NCI-H345 (cell line): ENCODE data around the gene CYREN.

Experiments
- DNase-seq: peaks from one replicate; lab custom pipeline; 2025; lab: John Stamatoyannopoulos, UW

Gene CYREN

DNA sequence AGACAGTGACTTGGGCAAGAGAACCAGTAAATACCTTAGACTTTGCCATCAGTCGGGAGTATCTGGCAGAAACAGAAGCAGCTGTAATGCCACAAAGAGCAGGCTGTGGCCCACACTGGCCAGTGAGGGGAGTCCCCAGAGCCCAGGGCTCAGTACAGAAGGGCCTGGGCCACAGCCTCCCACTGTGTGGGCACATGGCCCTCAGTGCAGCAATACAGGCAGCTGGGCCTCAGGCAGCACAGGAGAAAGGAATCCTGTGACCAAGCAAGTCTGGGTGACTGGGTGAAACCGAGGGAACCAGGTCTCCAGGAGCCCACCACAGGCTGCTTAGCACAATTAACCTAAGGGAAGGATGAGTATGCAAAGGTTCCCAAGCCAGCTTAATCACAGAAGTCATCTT is 26.8 kb upstream of the CYREN start:
- no peak for DNase-seq

DNA sequence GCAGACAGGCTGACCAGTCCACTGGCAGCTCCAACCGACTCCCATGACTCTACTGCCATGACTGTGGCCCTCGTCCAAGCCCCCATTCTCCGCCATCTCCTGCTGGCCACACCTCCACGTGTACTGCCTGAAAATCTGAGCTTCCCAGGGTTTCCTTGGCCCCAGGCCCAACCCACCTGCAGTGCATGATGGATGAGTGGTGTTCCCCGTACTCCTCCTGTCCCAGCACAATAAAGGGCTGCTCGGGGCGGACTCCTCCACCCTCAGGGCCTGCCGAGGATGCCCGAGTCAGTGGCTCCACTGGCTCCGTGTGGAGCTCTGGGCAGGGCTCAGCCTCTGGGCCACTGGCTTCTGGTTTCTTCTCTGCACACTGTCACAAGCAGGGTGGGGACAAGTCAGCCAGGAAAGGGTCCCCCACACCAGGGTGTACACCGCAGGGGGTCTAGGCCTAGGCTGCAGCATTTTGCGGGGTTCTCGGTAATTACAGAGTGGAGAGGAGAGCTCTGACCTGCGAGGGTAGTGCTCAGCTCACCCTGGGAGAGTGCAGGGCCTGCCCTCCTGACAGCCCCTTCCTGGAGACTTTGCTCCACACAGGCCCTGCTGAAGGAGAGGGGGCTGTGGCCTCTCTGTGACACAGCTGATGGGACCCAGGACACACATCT is 25.6 kb upstream of the CYREN start:
- no peak for DNase-seq

DNA sequence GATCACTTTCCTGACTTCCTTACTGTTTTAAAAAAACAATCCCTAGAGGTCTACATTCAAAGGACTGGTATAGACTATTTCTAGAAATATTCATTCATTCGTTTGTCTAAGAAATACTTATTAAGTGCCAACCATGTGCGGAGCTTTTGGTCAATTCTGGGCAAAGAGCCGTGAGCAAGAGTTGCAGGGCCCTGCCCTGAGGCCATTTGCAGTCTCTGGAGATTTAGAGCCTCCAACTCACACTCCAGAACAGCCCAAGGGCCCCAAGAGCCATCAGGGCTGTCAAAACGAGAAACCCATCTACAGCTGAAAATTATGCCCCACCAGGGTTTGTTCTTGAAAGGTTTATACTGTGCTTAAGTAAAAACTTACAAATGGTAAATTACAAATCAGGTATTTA is 24.6 kb upstream of the CYREN start:
- no peak for DNase-seq

DNA sequence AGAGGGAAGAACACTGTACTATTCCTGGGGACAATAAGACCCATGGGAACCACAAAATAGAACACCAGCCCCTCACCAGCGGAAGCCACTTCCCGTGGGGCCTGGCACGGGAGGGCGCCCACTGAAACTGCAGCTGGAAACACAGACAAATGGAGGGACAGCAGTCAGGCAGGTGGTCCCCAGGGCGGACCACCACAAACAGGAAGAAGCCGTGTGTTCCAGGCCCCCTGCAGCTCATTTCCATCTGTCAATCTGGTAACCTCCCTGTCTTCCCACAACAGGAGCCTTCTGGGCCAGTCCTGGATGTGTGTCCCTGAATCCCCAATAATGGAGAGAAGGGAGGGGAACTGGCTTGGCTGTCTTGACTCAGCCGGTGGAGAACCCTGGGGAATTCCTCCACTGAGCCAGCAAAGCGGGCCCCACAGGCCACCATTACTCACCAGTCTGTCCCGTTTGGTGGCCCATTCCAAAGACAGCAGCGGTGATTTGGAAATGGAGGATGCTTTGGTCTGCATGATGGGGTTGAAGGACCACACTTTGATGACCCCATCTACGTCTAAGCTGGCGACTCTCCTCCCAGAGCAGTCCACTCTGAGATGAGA is 24.1 kb upstream of the CYREN start:
- no peak for DNase-seq

DNA sequence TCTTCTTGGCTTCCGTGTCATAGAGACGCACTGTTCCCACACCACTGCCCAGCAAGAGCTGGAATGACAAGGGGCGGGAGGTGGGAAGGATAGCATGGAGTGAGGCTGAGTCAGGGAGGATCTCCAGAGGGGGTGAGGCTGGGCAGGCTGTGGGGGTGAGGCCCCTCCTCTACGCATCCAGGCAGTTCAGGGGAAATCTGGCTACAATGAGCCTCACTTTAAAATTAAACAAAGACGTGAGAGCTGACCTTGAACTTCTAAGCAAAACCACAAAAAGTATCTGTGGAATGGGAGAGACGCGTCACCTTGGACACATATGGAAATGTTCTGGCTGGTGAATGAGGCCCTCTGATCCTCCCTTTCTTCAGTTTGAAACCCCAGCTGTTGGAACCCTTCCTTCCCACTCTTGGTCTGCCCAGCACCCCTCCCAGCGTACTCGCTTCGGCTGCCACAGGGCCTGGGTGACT is 23.1 kb upstream of the CYREN start:
- DNase-seq, result no peak

DNA sequence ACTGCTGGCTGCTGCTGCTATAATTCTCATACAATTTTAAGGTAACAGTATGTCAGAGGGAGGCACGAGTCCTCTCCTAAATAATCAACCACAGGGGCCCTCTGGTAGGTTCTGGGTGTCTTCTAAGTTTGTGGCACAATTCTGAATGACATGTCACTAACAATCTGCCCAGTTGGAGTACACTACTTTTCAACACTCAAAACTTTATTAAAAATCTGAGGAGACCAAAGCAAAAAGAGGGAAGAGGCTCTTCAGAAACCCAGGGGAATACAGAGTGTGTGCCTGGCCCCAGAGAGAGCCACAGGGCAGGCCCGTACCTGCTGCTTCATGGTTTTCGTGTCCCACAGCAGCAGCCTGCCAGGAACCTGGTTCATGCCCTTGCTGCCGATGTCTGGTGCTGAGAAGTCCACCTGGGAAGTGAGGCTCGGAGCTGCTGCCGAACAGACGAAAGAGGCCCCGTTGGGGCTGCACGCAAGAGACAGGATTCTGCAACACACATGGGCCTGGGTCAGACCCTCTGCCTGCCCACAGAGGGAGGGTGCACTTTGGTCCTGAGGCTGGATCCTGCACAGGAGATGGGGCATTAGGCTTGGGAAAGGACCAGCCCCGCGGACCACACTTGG is 22.5 kb upstream of the CYREN start:
- no peak for DNase-seq

DNA sequence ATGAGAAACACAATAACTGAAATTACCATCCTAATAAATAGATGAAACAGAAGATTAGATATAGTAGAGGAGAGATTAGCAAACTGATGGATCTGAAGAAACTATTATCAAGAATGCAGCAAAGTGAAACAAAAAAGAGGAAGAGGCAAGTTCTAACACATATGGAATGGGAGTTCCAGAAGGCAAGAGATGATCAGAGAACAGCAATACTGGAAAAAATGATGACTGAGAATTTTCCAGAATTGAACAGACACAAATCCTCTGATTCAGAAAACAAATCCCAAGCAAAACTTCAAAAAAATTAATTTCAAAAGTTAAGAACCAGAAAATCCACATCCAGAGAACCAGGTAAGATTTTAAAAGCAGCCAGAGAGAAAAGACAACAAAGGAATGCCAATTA is 20.2 kb upstream of the CYREN start:
- DNase-seq, result no peak

DNA sequence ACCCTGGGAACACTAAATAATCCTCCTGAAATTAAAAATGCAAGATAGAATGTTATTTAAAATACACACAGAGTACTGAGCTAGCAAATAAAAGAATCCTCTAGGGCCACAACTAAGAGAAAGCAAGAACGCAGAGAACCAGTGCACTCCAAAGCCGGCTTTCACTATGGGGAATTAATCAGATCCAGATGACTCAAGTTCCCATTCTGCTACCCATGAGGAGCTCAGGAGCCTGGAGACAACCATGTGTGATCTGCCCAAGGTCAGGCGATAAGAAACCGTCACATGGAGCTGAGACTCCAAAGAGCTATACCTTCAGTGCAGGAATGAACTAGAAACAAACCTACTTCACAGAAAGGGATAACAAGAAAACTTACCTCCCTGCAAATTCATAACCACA is 19.5 kb upstream of the CYREN start:
- no peak for DNase-seq

DNA sequence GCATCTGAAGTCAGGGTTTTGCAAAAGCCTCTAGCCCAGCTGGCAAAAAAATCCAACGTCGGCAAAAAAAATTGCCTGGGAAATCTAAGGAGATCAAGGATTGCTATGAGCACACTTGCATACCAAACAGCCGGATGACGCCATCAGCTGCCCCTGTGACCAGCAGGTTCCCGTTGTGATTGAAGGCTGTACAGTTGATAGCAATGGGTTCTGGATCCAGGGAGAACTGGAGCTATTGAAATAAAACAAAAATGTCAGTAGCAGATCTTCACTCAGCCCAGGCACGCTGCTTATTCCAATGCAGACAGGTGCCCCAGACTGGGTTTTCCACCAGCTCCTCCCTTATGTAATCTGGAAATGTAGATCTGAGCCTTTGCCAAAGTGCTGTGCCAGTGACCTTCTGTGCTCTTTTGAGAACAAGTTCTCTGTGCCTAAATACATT is 18.7 kb upstream of the CYREN start:
- DNase-seq, result no peak

DNA sequence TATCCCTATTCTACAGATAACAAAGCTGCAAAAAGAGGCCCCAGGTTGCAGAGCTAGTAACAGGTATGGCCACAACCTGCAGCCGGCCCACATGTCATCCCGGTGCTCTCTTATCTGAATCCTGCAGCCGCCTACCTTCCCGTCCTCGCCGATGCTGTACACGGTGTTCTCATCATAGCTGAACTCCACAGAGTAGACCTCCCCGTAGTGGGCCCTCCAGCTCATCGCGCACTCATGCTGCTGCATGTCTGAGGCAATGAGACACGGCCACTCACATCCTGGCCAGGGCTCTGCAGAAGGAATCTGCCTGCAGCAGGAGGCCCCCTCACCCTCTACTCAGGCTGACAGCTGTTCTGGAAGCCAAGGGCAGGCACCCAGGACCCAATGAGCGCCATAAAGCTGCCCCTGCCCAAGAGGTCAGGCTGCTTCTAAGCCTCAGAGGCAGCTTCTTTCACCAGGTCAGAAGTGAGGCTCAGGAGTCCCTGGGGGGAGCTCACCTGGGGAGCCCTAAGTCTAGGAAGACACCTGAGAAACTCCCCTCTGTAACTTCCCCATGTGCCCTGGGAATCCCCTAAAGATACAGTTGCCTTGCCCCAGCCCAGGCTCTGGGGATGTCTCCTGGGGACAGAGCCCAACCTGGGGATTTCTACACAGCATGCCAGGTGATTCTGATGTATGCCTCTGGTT is 17.9 kb upstream of the CYREN start:
- DNase-seq, result no peak

DNA sequence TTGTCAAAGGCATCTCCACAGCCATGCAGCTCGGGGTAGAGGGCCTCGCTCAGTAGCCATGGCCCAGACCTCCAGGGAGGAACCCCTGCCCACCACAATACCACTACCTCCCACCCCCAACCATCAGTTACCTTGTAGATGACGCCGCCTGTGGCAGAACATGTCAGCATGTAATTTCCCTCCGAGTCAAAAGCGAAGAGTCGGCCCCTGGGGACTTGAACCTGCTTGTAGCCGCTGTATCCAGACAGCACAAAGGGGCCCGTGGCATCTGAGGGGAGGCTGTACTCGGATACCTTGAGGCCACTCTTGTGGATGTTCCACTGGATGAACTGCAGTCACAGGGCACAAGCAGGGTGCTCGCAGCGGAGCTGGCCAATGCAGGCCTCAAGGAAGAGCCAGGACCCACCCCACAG is 16.3 kb upstream of the CYREN start:
- no peak for DNase-seq

DNA sequence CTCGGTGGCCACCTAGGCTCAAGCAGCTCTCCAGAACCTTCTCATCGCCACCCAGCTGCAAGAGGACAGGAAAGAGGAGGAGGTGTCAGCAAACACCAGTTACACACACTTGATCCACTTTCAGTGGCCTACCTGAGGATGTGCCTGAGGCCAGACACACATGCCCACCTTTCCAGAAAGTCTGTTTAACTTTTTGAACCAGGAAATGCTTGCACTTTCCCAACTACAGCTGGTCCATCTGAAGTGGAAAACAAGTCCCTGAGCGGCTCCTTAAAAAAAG is 15.7 kb upstream of the CYREN start:
- no peak for DNase-seq

DNA sequence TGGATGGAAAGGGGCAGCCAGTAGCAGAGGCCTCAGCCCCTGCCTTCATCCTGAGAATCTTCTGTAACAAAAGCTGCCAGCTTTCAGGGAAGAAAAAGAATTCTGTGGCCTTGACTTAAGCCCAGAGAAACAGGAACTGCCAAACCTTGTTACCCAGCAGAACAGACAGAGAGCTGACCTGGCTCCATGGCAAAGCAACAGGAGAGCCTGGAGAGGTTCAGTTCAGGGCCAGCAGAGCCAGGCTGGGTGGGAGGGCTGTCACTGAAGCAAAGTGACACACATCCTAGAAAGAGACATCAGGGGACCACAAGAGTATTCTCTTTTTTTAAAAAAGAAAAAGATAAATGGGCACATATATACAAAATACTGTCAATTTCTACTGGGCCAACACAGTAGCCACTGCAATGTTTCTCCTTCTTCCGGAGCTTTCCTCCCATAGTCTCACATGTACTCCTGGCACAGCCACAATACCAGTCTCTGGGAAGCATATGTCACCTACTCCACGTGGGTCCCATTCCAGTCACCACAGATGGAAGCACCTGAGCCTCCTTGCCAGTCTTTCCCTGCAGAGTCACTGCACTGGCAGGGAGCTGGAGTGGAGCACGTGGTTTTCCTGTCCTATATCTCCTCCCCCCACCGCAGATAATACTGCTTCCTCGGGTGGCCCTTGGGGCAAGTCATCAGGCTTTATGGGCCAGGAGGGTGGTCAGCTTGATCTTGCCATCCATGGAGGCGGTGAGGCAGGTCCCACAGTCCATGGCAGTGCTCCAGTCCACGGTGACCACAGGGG is 15.2 kb upstream of the CYREN start:
- no peak for DNase-seq

DNA sequence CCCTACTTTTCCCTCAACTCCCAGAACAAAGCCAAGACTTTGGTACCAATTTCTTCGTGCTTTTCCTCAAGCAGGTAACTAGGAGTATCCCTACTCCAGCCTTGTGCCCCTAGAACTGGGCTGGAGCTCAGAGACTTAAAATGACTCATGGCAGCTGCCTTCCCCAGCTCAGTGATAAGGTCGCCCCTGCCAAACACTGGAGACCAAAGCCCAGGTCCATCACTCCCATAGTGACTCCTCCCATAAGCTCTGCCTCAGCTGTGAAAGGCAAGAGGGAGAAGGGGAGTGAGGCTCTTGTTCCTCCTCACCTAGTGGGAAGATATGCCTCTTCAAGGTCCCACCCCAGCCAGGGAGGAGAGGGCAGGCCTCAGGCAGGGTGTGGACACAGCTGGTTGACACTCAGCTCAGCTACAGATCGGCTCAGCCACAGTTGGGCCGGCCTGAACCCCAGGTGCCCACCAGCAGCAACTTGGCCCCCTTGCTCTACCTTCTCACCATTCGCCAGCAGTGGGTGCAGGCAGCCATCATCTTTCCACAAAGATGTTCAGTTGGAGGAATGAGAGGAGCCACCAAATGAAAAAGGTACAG is 13.8 kb upstream of the CYREN start:
- no peak for DNase-seq

DNA sequence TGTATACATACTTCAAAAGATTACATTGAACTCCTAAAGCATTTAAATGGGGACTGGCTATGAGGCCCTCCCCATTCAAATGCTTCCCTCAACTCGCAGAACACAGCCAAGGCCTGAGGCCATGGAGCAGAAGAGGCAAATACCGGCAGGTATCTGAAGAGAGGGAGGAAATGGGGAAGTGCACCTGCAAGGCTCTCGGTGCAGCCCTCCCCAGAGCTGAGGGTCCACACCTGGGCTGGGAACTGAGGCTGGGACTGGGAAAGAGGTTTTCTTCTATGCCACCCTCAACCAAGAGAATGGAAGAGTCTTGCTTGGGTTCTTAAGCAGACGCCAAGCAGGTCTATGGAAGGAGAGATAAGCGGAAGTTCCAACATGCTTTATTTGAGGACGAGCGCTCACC is 13.0 kb upstream of the CYREN start:
- DNase-seq, result no peak

DNA sequence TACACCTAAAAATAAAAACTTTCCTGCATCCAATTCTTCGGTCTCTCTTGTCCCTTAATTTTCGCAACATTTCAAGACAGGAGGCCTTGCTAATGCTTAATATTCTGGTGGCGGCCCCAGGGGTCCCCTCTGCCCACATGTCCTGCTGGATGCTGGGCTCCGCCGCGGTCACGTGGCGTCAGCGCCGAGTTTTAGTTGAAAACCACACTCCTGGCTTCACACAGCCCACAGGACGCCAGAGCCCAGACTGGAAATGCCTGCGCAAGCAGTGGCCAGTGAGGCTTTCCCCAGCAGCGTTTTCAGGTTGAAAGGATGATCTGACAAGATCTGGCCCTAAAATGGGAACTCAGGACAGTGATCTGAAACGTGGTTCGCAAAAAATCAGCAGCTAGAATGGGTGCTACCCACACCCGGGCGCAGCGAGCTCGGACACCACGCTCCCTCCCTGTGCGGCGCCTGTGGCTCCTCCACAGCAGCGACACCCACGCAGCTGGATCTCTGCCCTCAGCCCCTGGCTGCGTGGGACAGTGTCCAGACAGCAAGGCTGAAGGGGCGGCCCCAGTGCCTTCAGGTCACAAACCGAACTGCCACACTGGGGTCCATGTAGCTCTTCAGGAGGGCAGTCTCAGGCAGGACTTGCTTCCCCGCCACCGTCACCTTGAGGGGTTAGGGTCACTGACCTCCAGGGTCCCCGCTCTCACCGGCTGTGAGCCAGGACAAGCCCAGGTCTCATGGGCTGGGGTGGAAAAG is 11.6 kb upstream of the CYREN start:
- no peak for DNase-seq

DNA sequence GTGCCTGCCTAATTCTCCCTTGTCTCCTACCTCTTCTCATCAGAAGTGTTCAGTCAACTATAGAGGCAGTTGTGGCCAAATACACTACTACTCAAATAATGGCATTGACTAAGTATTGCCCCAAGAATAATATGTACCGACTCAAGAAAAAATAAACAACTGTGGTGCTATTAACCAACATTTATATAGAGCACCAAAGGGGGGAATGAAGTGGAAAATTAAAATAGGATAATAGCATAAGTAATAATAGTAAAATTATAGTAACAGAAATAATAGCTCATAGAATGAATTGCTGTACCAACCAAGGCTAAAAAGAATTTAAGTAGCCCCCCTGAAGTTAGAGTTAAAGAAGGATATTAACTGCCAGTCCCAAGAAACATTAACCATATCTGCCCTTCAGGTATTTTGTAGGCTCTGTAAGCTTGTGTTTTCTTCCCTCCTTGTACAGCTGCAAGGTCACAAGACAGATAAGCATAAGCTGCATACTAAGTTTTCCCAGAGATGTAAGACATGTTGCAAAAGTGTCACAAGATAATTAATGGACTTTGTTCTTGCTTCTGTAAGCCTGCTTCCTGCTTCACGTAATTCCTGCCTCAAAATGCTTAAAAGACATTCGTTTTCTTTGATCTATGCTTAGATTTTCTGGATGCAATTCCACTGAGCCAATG is 10.9 kb upstream of the CYREN start:
- DNase-seq, result no peak

DNA sequence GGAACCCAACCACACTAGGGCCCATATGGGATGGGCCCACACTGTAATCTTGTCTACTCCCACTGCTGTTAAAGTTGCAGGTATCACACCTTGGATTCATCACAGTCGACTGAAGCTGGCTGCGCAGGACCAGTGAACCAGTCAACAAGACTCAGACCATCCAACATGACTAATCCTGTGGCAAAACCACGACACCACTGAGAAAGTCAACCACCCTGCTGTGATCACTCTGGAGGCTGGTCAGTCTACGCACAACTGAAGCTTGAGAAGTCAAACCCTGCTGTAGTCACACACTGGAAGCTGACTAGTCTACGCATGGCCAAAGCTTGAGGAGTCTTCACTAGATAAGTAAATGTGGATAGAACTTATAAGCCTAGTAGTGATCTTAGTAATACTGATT is 9.6 kb upstream of the CYREN start:
- DNase-seq, result no peak

DNA sequence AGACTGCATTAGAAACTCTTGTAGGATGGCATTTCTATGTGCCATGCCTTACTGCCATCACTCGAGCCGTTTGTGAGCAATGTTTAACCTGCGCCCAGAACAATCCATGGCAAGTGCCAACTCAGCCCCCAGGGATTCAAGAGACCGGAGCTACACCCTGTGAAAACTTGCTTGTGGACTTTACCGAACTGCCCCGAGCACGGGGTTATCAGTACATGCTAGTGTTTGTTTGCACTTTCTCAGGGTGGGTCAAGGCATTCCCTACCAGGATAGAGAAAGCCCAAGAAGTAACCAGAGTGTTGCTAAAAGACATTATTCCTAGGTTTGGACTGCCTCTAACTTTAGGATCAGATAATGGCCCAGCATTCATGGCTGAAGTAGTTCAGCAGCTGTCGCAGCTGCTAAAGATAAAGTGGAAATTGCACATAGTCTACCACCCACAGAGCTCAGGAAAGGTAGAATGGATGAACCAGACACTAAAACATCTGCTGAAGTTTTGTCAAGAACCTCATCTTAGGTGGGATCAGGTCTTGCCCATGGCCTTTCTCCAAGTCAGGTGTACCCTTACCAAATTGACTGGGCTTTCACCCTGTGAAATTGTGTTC is 8.9 kb upstream of the CYREN start:
- no peak for DNase-seq

DNA sequence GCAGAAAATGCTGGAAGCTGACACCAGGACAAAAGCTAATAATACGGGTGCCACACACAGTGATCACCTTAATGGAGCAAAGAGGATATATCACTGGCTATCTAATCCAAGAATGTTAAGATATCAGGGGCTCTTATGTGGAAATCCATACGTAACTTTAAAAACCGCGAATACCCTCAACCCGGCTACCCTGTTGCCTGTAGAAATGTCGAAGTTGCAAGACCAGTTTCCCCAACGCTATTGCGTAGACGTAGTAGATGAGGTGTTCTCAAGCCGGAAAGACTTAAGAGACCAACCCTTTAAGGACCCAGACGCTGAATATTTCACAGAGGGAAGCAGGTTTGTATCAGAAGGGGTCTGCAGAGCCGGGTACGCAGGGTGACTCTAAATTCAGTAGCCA is 7.9 kb upstream of the CYREN start:
- DNase-seq, result no peak
